Right lobe of liver (tissue), 4 donors: ENCODE results near the gene SSBP4.

Experiments used
- CTCF ChIP-seq, 4 donors: fragments of 200-600 bp in 3 of 4; fragments of 450-650 bp in 1 of 4; IDR thresholded peaks; one replicate each; pipeline versions ENCODE4 v1.5.1 to v1.8.0; 2016 to 2022; ENCODE audit warnings: antibody characterized with exemption in 4 of 4, mild to moderate bottlenecking in 2 of 4
- POLR2A ChIP-seq: fragments of 450-650 bp; IDR thresholded peaks from one replicate; pipeline ENCODE4 v1.6.1; 2017; ENCODE audit warnings: antibody characterized with exemption, mild to moderate bottlenecking
- donor health status: DM: no; HTN: no; CAD: no.
- donor health status: DM: no; HTN: no; CAD: no.
- donor health status: DM: no; HTN: yes; CAD: no.

GRCh38 chr19:18440936-18441803, 22.0 kb downstream of the SSBP4 start:
- no peak for TF ChIP-seq CTCF (IDR thresholded peaks at IDR 0.05)
- no peak for TF ChIP-seq POLR2A
